Panc1 (cell line): Measurements from ENCODE around the gene BRINP2. TPM values are rescaled to one million over a fixed set of nuclear protein-coding genes. Genes with fewer than 3 reads are reported as not detected.

Experiments
- ATAC-seq: fragments of 200-7000 bp; cut with Tn5 transposase; 2 replicates; pipeline ENCODE4 v1.9.1; 2020; ENCODE audit warnings: mild to moderate bottlenecking, moderate library complexity
- BruUV-seq: library from RNA; stranded (reverse); fragments of 400-500 nt; replicated peaks from 2 replicates; lab custom pipeline; 2021; lab: Mats Ljungman, UMichigan
- CTCF ChIA-PET: fragments of 300-600 bp; sonication (Branson Sonifier 250); formaldehyde crosslinking; loops from one replicate; lab custom pipeline; 2022; ENCODE audit warnings: antibody characterized with exemption; lab: Charles Lee
- POLR2A ChIA-PET: fragments of 300-600 bp; sonication (Branson Sonifier 250); formaldehyde crosslinking; loops from one replicate; lab custom pipeline; 2022; ENCODE audit warnings: antibody characterized with exemption; lab: Charles Lee
- DNase-seq: peaks from one replicate; pipeline ENCODE4 v3.0.0-alpha.2; 2010; ENCODE audit warnings: low read depth, low spot score
- H3K27ac ChIP-seq: 2 replicates; pipeline ENCODE4 v1.5.1; 2011; ENCODE audit warnings: mild to moderate bottlenecking, low read length, inconsistent platforms
- H3K27me3 ChIP-seq: fragments of 200-500 bp; sonication (Bioruptor generic); 2 replicates; pipeline ENCODE4 v1.6.0; 2014; ENCODE audit warnings: low read length, inconsistent platforms; ENCODE audit not compliant: control insufficient read depth, insufficient read depth
- H3K36me3 ChIP-seq: fragments of 200-500 bp; sonication (Bioruptor generic); 2 replicates; pipeline ENCODE4 v1.5.1; 2014; ENCODE audit warnings: inconsistent platforms, mild to moderate bottlenecking, low read length, moderate library complexity; ENCODE audit not compliant: control insufficient read depth, insufficient read depth
- H3K4me1 ChIP-seq: 2 replicates; pipeline ENCODE4 v1.5.1; 2011; ENCODE audit warnings: inconsistent platforms, mild to moderate bottlenecking, low read length, moderate library complexity; ENCODE audit not compliant: control insufficient read depth, insufficient read depth
- H3K4me3 ChIP-seq, 2 experiments: 2 replicates each; pipeline ENCODE4 v1.5.1; 2011 to 2012; ENCODE audit warnings: low read depth in 2 of 2, low read length in 2 of 2, mild to moderate bottlenecking in 2 of 2, inconsistent platforms in 1 of 2, moderate library complexity in 1 of 2
- H3K9me3 ChIP-seq: fragments of 200-500 bp; sonication (Bioruptor generic); 2 replicates; pipeline ENCODE4 v1.5.1; 2014; ENCODE audit warnings: low read depth, mild to moderate bottlenecking, inconsistent platforms, low read length, moderate library complexity; ENCODE audit not compliant: control insufficient read depth, insufficient read depth
- CTCF ChIP-seq: fragments of 450-650 bp; IDR thresholded peaks from 2 replicates; pipeline ENCODE4 v1.5.1; 2017; ENCODE audit warnings: mild to moderate bottlenecking
- POLR2AphosphoS5 ChIP-seq: IDR thresholded peaks from 2 replicates; pipeline ENCODE4 v1.6.1; 2012; ENCODE audit warnings: mild to moderate bottlenecking, low read depth, low read length, moderate library complexity
- SIN3A ChIP-seq: IDR thresholded peaks from 2 replicates; pipeline ENCODE4 v1.6.1; 2012; ENCODE audit warnings: low read depth, mild to moderate bottlenecking, low read length, moderate library complexity, borderline replicate concordance; ENCODE audit not compliant: insufficient read depth
- TCF7L2 ChIP-seq: IDR thresholded peaks from 2 replicates; pipeline ENCODE4 v1.6.1; 2011; ENCODE audit warnings: mild to moderate bottlenecking, low read depth, low read length, inconsistent platforms
- in situ Hi-C: cut with HindIII; loops from 2 replicates; pipeline ENCODE4 v1.10.0; 2016; ENCODE audit warnings: low sequenced_read_pairs, low pct_unique_long_range_greater_than_20kb
- intact Hi-C: fragments of 100-400 bp; cut with micrococcal nuclease; formaldehyde crosslinking; loops from one replicate; pipeline ENCODE4 v1.10.0; 2022; ENCODE audit not compliant: unreplicated experiment
- total RNA-seq: library from RNA; stranded (reverse); gene quantifications from one replicate; pipeline ENCODE4 v1.2.1, GENCODE V29; 2021; ENCODE audit not compliant: unreplicated experiment
- TF ChIP-seq, protein P1 (sequence below), 2 experiments: IDR thresholded peaks; 2 replicates each; pipeline ENCODE4 v1.6.1; 2011 to 2012; ENCODE audit warnings: low read depth in 2 of 2, control low read depth in 1 of 2, low read length in 1 of 2, mild to moderate bottlenecking in 1 of 2, moderate library complexity in 1 of 2; ENCODE audit not compliant: insufficient read depth in 1 of 2

The BRINP2 gene
- total RNA-seq, 1 experiment from 2014 or later = not detected

- ChIA-PET POLR2A (no interaction called here), CTCF (no interaction called here)
- Histone ChIP-seq H3K9me3 (no peaks in the 10 kb centered on the region), H3K27ac (no peak overlapping the region), H3K27me3 (0 out of 2 replicates have a peak, but pooled peaks cover 2% of the 10 kb centered on the region), H3K4me3 (no peak overlapping the region), H3K36me3 (no peaks in the 10 kb centered on the region), H3K4me1 (no peaks in the 10 kb centered on the region)
- in situ Hi-C loops = no loop called here
- BruUV-seq = no TSS peak
- DNase-seq = no peak
- intact Hi-C loops = no loop called here
- no peak for ATAC-seq
- no peak for TF ChIP-seq CTCF
- no peak for TF ChIP-seq TCF7L2
- no peak for TF ChIP-seq POLR2AphosphoS5
- TF ChIP-seq SIN3A = no peak
- TF ChIP-seq, protein P1, sequence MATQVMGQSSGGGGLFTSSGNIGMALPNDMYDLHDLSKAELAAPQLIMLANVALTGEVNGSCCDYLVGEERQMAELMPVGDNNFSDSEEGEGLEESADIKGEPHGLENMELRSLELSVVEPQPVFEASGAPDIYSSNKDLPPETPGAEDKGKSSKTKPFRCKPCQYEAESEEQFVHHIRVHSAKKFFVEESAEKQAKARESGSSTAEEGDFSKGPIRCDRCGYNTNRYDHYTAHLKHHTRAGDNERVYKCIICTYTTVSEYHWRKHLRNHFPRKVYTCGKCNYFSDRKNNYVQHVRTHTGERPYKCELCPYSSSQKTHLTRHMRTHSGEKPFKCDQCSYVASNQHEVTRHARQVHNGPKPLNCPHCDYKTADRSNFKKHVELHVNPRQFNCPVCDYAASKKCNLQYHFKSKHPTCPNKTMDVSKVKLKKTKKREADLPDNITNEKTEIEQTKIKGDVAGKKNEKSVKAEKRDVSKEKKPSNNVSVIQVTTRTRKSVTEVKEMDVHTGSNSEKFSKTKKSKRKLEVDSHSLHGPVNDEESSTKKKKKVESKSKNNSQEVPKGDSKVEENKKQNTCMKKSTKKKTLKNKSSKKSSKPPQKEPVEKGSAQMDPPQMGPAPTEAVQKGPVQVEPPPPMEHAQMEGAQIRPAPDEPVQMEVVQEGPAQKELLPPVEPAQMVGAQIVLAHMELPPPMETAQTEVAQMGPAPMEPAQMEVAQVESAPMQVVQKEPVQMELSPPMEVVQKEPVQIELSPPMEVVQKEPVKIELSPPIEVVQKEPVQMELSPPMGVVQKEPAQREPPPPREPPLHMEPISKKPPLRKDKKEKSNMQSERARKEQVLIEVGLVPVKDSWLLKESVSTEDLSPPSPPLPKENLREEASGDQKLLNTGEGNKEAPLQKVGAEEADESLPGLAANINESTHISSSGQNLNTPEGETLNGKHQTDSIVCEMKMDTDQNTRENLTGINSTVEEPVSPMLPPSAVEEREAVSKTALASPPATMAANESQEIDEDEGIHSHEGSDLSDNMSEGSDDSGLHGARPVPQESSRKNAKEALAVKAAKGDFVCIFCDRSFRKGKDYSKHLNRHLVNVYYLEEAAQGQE (IDR thresholded peaks at IDR 0.05; ENCODE audit: insufficient read depth in 1 of 2, low read depth in 2 of 2, low read length in 1 of 2) = no peak
Measured at GRCh38 chr1:177257128-177257527, 86.4 kb downstream of the BRINP2 start.

DNA sequence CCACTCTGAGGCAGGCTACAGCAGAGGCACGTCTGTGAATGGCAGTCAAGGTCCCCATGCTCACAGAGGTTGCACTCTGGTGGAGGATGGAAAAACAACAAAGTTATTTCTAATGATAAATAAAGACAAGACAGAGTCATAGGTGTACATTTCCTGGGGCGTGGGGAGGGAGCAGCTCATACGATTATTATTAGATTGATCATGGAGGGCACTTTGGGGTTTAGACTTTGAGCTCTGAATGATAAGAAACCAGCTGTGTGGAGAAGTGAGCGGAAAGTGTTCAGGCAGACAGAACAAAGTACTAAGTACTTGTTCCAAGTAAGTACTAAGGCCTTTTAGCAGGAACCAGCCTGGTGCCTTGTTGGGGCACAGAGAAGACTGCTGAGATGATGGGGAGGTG, 86.8 kb downstream of the BRINP2 start:
- TF ChIP-seq POLR2AphosphoS5 (no peak), TCF7L2 (no peak), CTCF (no peak), SIN3A (no peak)
- TF ChIP-seq, protein P1 (IDR thresholded peaks at IDR 0.05; ENCODE audit: insufficient read depth in 1 of 2, low read depth in 2 of 2, low read length in 1 of 2) = no peak
- in situ Hi-C loops (no loop called here), intact Hi-C loops (no loop called here)
- H3K9me3 ChIP-seq = no peaks in the 10 kb centered on the region
- no peak overlapping the region for H3K27ac ChIP-seq
- ATAC-seq (no peak), DNase-seq (no peak)
- no peaks in the 10 kb centered on the region for H3K36me3 ChIP-seq
- CTCF ChIA-PET = no interaction called here
- POLR2A ChIA-PET = no interaction called here
- 0 out of 2 replicates have a peak, but pooled peaks cover 2% of the 10 kb centered on the region for H3K27me3 ChIP-seq
- no peaks in the 10 kb centered on the region for H3K4me1 ChIP-seq
- BruUV-seq = no TSS peak
- no peak overlapping the region for H3K4me3 ChIP-seq
